ENCODE data around the gene ASB1.

Gene ASB1

GRCh38 chr2:238446371-238446770, 19.6 kb downstream of the ASB1 start:
- no peak overlapping the region for H3K27ac ChIP-seq (replicated peaks)
- TF ChIP-seq POLR2AphosphoS5 (IDR thresholded peaks at IDR 0.05; ENCODE audit: low read depth) (no peak), CTCF (IDR thresholded peaks at IDR 0.05; ENCODE audit: insufficient read depth, low read length) (no peak), GABPA (IDR thresholded peaks at IDR 0.05; ENCODE audit: low read depth) (no peak), SPI1 (IDR thresholded peaks at IDR 0.05; ENCODE audit: borderline replicate concordance, low read depth) (no peak)
- TF ChIP-seq, protein P1, sequence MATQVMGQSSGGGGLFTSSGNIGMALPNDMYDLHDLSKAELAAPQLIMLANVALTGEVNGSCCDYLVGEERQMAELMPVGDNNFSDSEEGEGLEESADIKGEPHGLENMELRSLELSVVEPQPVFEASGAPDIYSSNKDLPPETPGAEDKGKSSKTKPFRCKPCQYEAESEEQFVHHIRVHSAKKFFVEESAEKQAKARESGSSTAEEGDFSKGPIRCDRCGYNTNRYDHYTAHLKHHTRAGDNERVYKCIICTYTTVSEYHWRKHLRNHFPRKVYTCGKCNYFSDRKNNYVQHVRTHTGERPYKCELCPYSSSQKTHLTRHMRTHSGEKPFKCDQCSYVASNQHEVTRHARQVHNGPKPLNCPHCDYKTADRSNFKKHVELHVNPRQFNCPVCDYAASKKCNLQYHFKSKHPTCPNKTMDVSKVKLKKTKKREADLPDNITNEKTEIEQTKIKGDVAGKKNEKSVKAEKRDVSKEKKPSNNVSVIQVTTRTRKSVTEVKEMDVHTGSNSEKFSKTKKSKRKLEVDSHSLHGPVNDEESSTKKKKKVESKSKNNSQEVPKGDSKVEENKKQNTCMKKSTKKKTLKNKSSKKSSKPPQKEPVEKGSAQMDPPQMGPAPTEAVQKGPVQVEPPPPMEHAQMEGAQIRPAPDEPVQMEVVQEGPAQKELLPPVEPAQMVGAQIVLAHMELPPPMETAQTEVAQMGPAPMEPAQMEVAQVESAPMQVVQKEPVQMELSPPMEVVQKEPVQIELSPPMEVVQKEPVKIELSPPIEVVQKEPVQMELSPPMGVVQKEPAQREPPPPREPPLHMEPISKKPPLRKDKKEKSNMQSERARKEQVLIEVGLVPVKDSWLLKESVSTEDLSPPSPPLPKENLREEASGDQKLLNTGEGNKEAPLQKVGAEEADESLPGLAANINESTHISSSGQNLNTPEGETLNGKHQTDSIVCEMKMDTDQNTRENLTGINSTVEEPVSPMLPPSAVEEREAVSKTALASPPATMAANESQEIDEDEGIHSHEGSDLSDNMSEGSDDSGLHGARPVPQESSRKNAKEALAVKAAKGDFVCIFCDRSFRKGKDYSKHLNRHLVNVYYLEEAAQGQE (IDR thresholded peaks at IDR 0.05; ENCODE audit: insufficient replicate concordance, low read depth): no peak
- H3K4me3 ChIP-seq (replicated peaks; ENCODE audit: insufficient read depth, low read length): no peak overlapping the region
- H3K27me3 ChIP-seq (ENCODE audit: insufficient read depth, poor library complexity, severe bottlenecking): no peaks in the 10 kb centered on the region
- no peak for DNase-seq (ENCODE audit: low read depth in 1 of 2, low spot score in 1 of 2)

GRCh38 chr2:238448031-238448955, 21.6 kb downstream of the ASB1 start:
- no peak overlapping the region for H3K27ac ChIP-seq (replicated peaks)
- no peak overlapping the region for H3K4me3 ChIP-seq (replicated peaks; ENCODE audit: insufficient read depth, low read length)
- no peak for DNase-seq (ENCODE audit: low read depth in 1 of 2, low spot score in 1 of 2)
- TF ChIP-seq, protein P1 (IDR thresholded peaks at IDR 0.05; ENCODE audit: insufficient replicate concordance, low read depth): no peak
- TF ChIP-seq SPI1 (IDR thresholded peaks at IDR 0.05; ENCODE audit: borderline replicate concordance, low read depth) (no peak), POLR2AphosphoS5 (IDR thresholded peaks at IDR 0.05; ENCODE audit: low read depth) (no peak), GABPA (IDR thresholded peaks at IDR 0.05; ENCODE audit: low read depth) (no peak), CTCF (IDR thresholded peaks at IDR 0.05; ENCODE audit: insufficient read depth, low read length) (no peak)
- H3K27me3 ChIP-seq (ENCODE audit: insufficient read depth, poor library complexity, severe bottlenecking): no peaks in the 10 kb centered on the region

DNA sequence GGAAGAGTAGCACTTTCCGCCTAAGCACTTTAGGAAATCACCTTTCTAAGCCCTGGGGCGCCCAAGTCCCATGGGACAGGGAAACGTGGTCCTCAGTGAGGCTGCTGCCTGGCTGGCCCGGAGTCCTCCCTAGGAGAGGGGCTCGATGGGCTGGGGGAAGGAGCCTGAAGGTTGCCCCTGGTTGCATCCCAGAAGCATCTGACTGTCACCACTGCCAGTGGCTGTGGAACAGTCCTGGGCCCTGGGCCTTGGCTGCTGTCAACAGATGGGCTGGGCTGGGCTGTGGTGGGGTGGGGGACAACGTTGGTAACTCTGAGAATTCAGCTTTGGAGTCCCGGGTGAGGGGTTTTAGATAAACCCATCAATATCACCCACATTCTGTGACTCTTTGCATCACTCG, 22.5 kb downstream of the ASB1 start:
- TF ChIP-seq GABPA (IDR thresholded peaks at IDR 0.05; ENCODE audit: low read depth) (no peak), CTCF (IDR thresholded peaks at IDR 0.05; ENCODE audit: insufficient read depth, low read length) (no peak), SPI1 (IDR thresholded peaks at IDR 0.05; ENCODE audit: borderline replicate concordance, low read depth) (no peak), POLR2AphosphoS5 (IDR thresholded peaks at IDR 0.05; ENCODE audit: low read depth) (no peak)
- TF ChIP-seq, protein P1 (IDR thresholded peaks at IDR 0.05; ENCODE audit: insufficient replicate concordance, low read depth): no peak
- no peaks in the 10 kb centered on the region for H3K27me3 ChIP-seq (ENCODE audit: insufficient read depth, poor library complexity, severe bottlenecking)
- no peak overlapping the region for H3K4me3 ChIP-seq (replicated peaks; ENCODE audit: insufficient read depth, low read length)
- no peak for DNase-seq (ENCODE audit: low read depth in 1 of 2, low spot score in 1 of 2)
- no peak overlapping the region for H3K27ac ChIP-seq (replicated peaks)

All from HL-60 (cell line).